H1 (cell line): Measurements from ENCODE around the gene ITIH4. TPM values are rescaled to one million over a fixed set of nuclear protein-coding genes. Genes with fewer than 3 reads are reported as not detected.

Experiments
- CTCF ChIA-PET: fragments of 300-600 bp; sonication (Branson Sonifier 250); formaldehyde crosslinking; loops from one replicate; lab custom pipeline; 2021; ENCODE audit not compliant: partially characterized antibody; lab: Charles Lee
- POLR2A ChIA-PET: fragments of 300-600 bp; sonication (Branson Sonifier 250); formaldehyde crosslinking; loops from one replicate; lab custom pipeline; 2021; ENCODE audit warnings: inconsistent platforms; ENCODE audit not compliant: partially characterized antibody; lab: Charles Lee
- DNase-seq, 2 experiments: peaks; one replicate each; pipeline versions ENCODE4 v3.0.0 to v3.0.0-alpha.2; 2010 to 2022; ENCODE audit warnings: low spot score in 2 of 2, low read depth in 1 of 2, mixed read lengths in 1 of 2
- FAIRE-seq: peaks from 2 replicates; lab custom pipeline; 2011; peaks lifted over from hg19 to GRCh38; lab: Jason Lieb, UNC
- H2AFZ ChIP-seq: 2 replicates; pipeline ENCODE4 v1.8.1; 2012; ENCODE audit warnings: low read length, inconsistent platforms
- H2AK5ac ChIP-seq: 2 replicates; pipeline ENCODE4 v1.6.1; 2013; ENCODE audit warnings: low read depth, low read length
- H2BK120ac ChIP-seq: replicated peaks from 2 replicates; pipeline ENCODE3; 2013; ENCODE audit warnings: low read depth, low read length, inconsistent platforms
- H2BK12ac ChIP-seq: 2 replicates; pipeline ENCODE4 v1.6.1; 2013; ENCODE audit warnings: low read depth, low read length
- H2BK15ac ChIP-seq: 2 replicates; pipeline ENCODE4 v1.6.1; 2013; ENCODE audit warnings: low read length
- H2BK20ac ChIP-seq: 2 replicates; pipeline ENCODE4 v1.6.1; 2013; ENCODE audit warnings: low read length
- H2BK5ac ChIP-seq: 2 replicates; pipeline ENCODE4 v1.6.1; 2013; ENCODE audit warnings: low read depth, low read length
- H3K14ac ChIP-seq: 2 replicates; pipeline ENCODE4 v1.6.1; 2013; ENCODE audit warnings: inconsistent platforms; ENCODE audit not compliant: insufficient read length
- H3K18ac ChIP-seq: 2 replicates; pipeline ENCODE4 v1.6.1; 2013; ENCODE audit warnings: low read length; ENCODE audit errors: extremely low read depth
- H3K23ac ChIP-seq: 2 replicates; pipeline ENCODE4 v1.6.1; 2013; ENCODE audit warnings: inconsistent platforms; ENCODE audit not compliant: insufficient read length
- H3K23me2 ChIP-seq: 2 replicates; pipeline ENCODE4 v1.6.1; 2013; ENCODE audit warnings: low read depth, low read length
- H3K27ac ChIP-seq: 2 replicates; pipeline ENCODE4 v1.6.1; 2011; ENCODE audit warnings: low read depth, low read length, inconsistent platforms
- H3K27me3 ChIP-seq, 4 experiments: replicated peaks in 1 of 4; 1 replicate in 1 of 4; 2 replicates in 3 of 4; pipeline versions ENCODE4 v1.6.1 to v1.8.1; 2011 to 2013; ENCODE audit warnings: low read length in 3 of 4, mild to moderate bottlenecking in 3 of 4, inconsistent platforms in 2 of 4, mixed read lengths in 2 of 4, moderate library complexity in 1 of 4; ENCODE audit not compliant: control insufficient read depth in 3 of 4, insufficient read depth in 3 of 4; ENCODE audit errors: extremely low read depth in 1 of 4
- H3K36me3 ChIP-seq, 4 experiments: 2 replicates each; pipeline versions ENCODE4 v1.6.1 to v1.8.1; 2011 to 2013; ENCODE audit warnings: mild to moderate bottlenecking in 4 of 4, low read length in 3 of 4, moderate library complexity in 2 of 4, control low read depth in 1 of 4, inconsistent platforms in 1 of 4; ENCODE audit not compliant: insufficient read depth in 4 of 4, control insufficient read depth in 2 of 4
- H3K4ac ChIP-seq: replicated peaks from 2 replicates; pipeline ENCODE3; 2013; ENCODE audit warnings: low read length, low read depth, mixed read lengths, inconsistent platforms; ENCODE audit not compliant: insufficient read length
- H3K4me1 ChIP-seq, 4 experiments: replicated peaks in 1 of 4; 1 replicate in 1 of 4; 2 replicates in 3 of 4; pipeline versions ENCODE4 v1.6.1 to v1.8.1; 2011 to 2013; ENCODE audit warnings: low read length in 3 of 4, inconsistent platforms in 2 of 4, mixed read lengths in 1 of 4; ENCODE audit not compliant: insufficient read depth in 4 of 4, control insufficient read depth in 3 of 4
- H3K4me2 ChIP-seq, 2 experiments: 2 replicates each; pipeline versions ENCODE4 v1.6.1 to v1.8.1; 2011 to 2013; ENCODE audit warnings: low read depth in 2 of 2, low read length in 2 of 2, control low read depth in 1 of 2, inconsistent platforms in 1 of 2, mild to moderate bottlenecking in 1 of 2; ENCODE audit not compliant: insufficient read depth in 1 of 2
- H3K4me3 ChIP-seq, 4 experiments: fragments of 200-600, 300-600 bp in 1 of 4; sonication (generic), shearing (Covaris generic), sonication (Bioruptor Twin) in 1 of 4; 2 replicates each; pipeline versions ENCODE4 v1.5.1 to v1.8.1; 2011 to 2016; ENCODE audit warnings: low read length in 4 of 4, low read depth in 3 of 4, control low read depth in 2 of 4, inconsistent platforms in 2 of 4, mild to moderate bottlenecking in 2 of 4, mixed read lengths in 1 of 4, moderate library complexity in 1 of 4; ENCODE audit not compliant: insufficient read depth in 2 of 4; ENCODE audit errors: extremely low read depth in 1 of 4
- H3K56ac ChIP-seq: replicated peaks from 2 replicates; pipeline ENCODE3; 2013; ENCODE audit warnings: low read depth, mild to moderate bottlenecking, mixed read lengths, low read length, inconsistent platforms; ENCODE audit not compliant: insufficient read length
- H3K79me1 ChIP-seq: 2 replicates; pipeline ENCODE4 v1.6.1; 2013; ENCODE audit warnings: low read depth, low read length, control low read depth
- H3K79me2 ChIP-seq, 2 experiments: 2 replicates each; pipeline versions ENCODE4 v1.6.1 to v1.8.1; 2012 to 2013; ENCODE audit warnings: low read length in 2 of 2, mild to moderate bottlenecking in 2 of 2, inconsistent platforms in 1 of 2; ENCODE audit not compliant: insufficient read depth in 2 of 2, control insufficient read depth in 1 of 2
- H3K9ac ChIP-seq, 4 experiments: replicated peaks in 1 of 4; 1 replicate in 1 of 4; 2 replicates in 3 of 4; pipeline versions ENCODE4 v1.6.1 to v1.8.1; 2011 to 2013; ENCODE audit warnings: low read depth in 3 of 4, low read length in 3 of 4, control low read depth in 2 of 4, mild to moderate bottlenecking in 2 of 4, moderate library complexity in 2 of 4, inconsistent platforms in 1 of 4; ENCODE audit errors: extremely low read depth in 1 of 4
- H3K9me3 ChIP-seq, 2 experiments: 2 replicates each; pipeline versions ENCODE4 v1.6.1 to v1.8.1; 2012 to 2013; ENCODE audit warnings: mild to moderate bottlenecking in 2 of 2, moderate library complexity in 2 of 2, control low read depth in 1 of 2, inconsistent platforms in 1 of 2, low read depth in 1 of 2, low read length in 1 of 2, mixed read lengths in 1 of 2; ENCODE audit not compliant: insufficient read depth in 2 of 2
- H4K20me1 ChIP-seq, 2 experiments: replicated peaks in 1 of 2; 2 replicates each; pipeline versions ENCODE3 to v1.8.1; 2011 to 2013; ENCODE audit warnings: inconsistent platforms in 2 of 2, low read length in 2 of 2, mild to moderate bottlenecking in 1 of 2; ENCODE audit not compliant: insufficient read depth in 2 of 2, control insufficient read depth in 1 of 2
- H4K5ac ChIP-seq: 2 replicates; pipeline ENCODE4 v1.6.1; 2013; ENCODE audit warnings: low read length, low read depth, mixed read lengths, inconsistent platforms; ENCODE audit not compliant: insufficient read length
- H4K8ac ChIP-seq: 2 replicates; pipeline ENCODE4 v1.8.0; 2013; ENCODE audit warnings: mild to moderate bottlenecking, moderate library complexity, low read length, inconsistent platforms; ENCODE audit not compliant: insufficient read depth; ENCODE audit errors: extremely low read depth
- H4K91ac ChIP-seq: replicated peaks from 2 replicates; pipeline ENCODE3; 2013; ENCODE audit warnings: low read length, mixed read lengths, inconsistent platforms; ENCODE audit not compliant: insufficient read length
- ATF3 ChIP-seq: IDR thresholded peaks from 2 replicates; pipeline ENCODE4 v1.6.1; 2011; ENCODE audit warnings: low read depth, mild to moderate bottlenecking, low read length; ENCODE audit not compliant: insufficient read depth
- BACH1 ChIP-seq: IDR thresholded peaks from 2 replicates; pipeline ENCODE4 v1.6.1; 2012; ENCODE audit warnings: low read length, improper control_type of control experiment
- CHD1 ChIP-seq: IDR thresholded peaks from 2 replicates; pipeline ENCODE4 v1.6.1; 2012; ENCODE audit warnings: low read depth, low read length, improper control_type of control experiment
- EGR1 ChIP-seq: IDR thresholded peaks from 2 replicates; pipeline ENCODE4 v1.6.1; 2011; ENCODE audit warnings: low read depth, low read length, borderline replicate concordance
- KDM4A ChIP-seq: IDR thresholded peaks from one replicate; pipeline ENCODE4 v1.7.1; 2012; ENCODE audit warnings: low read depth, mild to moderate bottlenecking, moderate library complexity, low read length, inconsistent platforms; ENCODE audit not compliant: severe bottlenecking
- MAFK ChIP-seq: IDR thresholded peaks from 2 replicates; pipeline ENCODE4 v1.6.1; 2012; ENCODE audit warnings: low read depth, mild to moderate bottlenecking, improper control_type of control experiment, low read length
- POLR2AphosphoS5 ChIP-seq: IDR thresholded peaks from 2 replicates; pipeline ENCODE4 v1.6.1; 2011; ENCODE audit warnings: low read depth, low read length
- SIRT6 ChIP-seq: IDR thresholded peaks from one replicate; pipeline ENCODE4 v1.7.1; 2012; ENCODE audit warnings: low read length, inconsistent platforms
- WGBS, 2 experiments: shearing (Covaris generic) in 1 of 2; methylation state at CpG; one replicate each; pipeline versions ENCODE4 v1.1.6 to v1.1.7; 2013 to 2015; ENCODE audit warnings: low lambda C conversion rate in 2 of 2, mixed read lengths in 2 of 2, inconsistent platforms in 1 of 2, low coverage in 1 of 2, missing lambda C conversion rate in 1 of 2; ENCODE audit not compliant: insufficient replicate concordance in 2 of 2, insufficient coverage in 1 of 2, insufficient read length in 1 of 2; ENCODE audit errors: extremely low coverage in 1 of 2, missing lambda C conversion rate in 1 of 2; 5-methylcytosine and 5-hydroxymethylcytosine counted together
- polyA plus RNA-seq, 7 experiments: library from polyadenylated mRNA; depleted of rRNA in 3 of 7; stranded (reverse) in 5 of 7; unstranded in 2 of 7; fragments of >200 nt in 5 of 7; fragments of 200-250 nt in 2 of 7; gene quantifications; 1 replicate in 5 of 7; 2 replicates in 1 of 7; 4 replicates in 1 of 7; pipeline versions ENCODE4 v1.2.1 to v1.2.3, GENCODE V29; 2011 to 2013; ENCODE audit warnings: missing spikeins in 2 of 7, mixed read lengths in 2 of 7
- total RNA-seq: library from RNA; stranded (reverse); fragmentation: NEBNext Ultra II Directional; extraction: Animal tissue kit (Norgen Biotek cat#: 25700); gene quantifications from 2 replicates; pipeline ENCODE4 v1.2.1, GENCODE V29; 2021

ITIH4 gene
- total and polyA plus RNA-seq, 2 of the 8 experiments (the other 6 are each of a cell fraction or from before 2014, with no cell fraction given), result 3.4 to 3.7 TPM

GRCh38 chr3:52873433-52874159 is 43.1 kb upstream of the ITIH4 start:
- H3K36me3 ChIP-seq, result no peaks in the 10 kb centered on the region
- DNase-seq, result no peak
- H3K9ac ChIP-seq, result no peak overlapping the region
- peaks cover 5% of the 10 kb centered on the region for H3K79me1 ChIP-seq
- H2BK20ac ChIP-seq, result no peak overlapping the region
- H4K20me1 ChIP-seq, result peaks cover 0 to 10% of the 10 kb centered on the region in 2 experiments
- H3K4me1 ChIP-seq, result peaks cover 0 to 9% (median 3%) of the 10 kb centered on the region in 4 experiments; a peak in 5 of 7 replicates
- WGBS, 2 experiments, result 86% methylated on average over 8 of the region's 8 CpGs; no CpG with 5 or more reads in 1 of the 2 experiments
- H4K5ac ChIP-seq, result no peak overlapping the region
- no peak overlapping the region for H3K56ac ChIP-seq
- no peak overlapping the region for H3K18ac ChIP-seq
- no peaks in the 10 kb centered on the region for H3K27me3 ChIP-seq
- no peaks in the 10 kb centered on the region for H3K9me3 ChIP-seq
- no peak overlapping the region for H2AFZ ChIP-seq
- no peak overlapping the region for H3K23ac ChIP-seq
- peaks cover 0 to 12% of the 10 kb centered on the region in 2 experiments; a peak in 2 of 4 replicates for H3K79me2 ChIP-seq
- no peak overlapping the region for H3K27ac ChIP-seq
- no peak for FAIRE-seq
- no peaks in the 10 kb centered on the region; the same call in 1 of the 2 replicates for H3K23me2 ChIP-seq
- no peak overlapping the region for H4K8ac ChIP-seq
- no peak overlapping the region for H2BK15ac ChIP-seq
- no peak overlapping the region for H2BK5ac ChIP-seq
- H3K4ac ChIP-seq, result no peak overlapping the region
- TF ChIP-seq MAFK (no peak), KDM4A (no peak), BACH1 (peak; percentile 65; the same call in 1 of the 2 replicates), POLR2AphosphoS5 (no peak), ATF3 (no peak), SIRT6 (no peak), CHD1 (no peak), EGR1 (no peak)
- CTCF ChIA-PET, result interaction anchor here (0.5 to 1.2 kb wide), 5 partner anchors 9 to 327 kb away, joined by 3 to 4 read pairs (median 3); no protein-coding TSS in a partner anchor
- H3K14ac ChIP-seq, result no peak overlapping the region
- H2BK12ac ChIP-seq, result no peak overlapping the region
- H2BK120ac ChIP-seq, result no peak overlapping the region
- H4K91ac ChIP-seq, result no peak overlapping the region
- POLR2A ChIA-PET, result no interaction called here
- H2AK5ac ChIP-seq, result no peak overlapping the region
- no peak overlapping the region for H3K4me2 ChIP-seq
- H3K4me3 ChIP-seq, result no peak overlapping the region
